Glutamatergic neuron (in vitro differentiated cells): ENCODE data around the gene AHI1. TPM values are rescaled to one million over a fixed set of nuclear protein-coding genes. Genes with fewer than 3 reads are reported as not detected.
"Not testable (repeated sequence)": the region's sequence is repeated elsewhere in the genome, so short reads cannot be mapped to it uniquely, and the experiment has no call there.

Source experiments
- DNase-seq: peaks from one replicate; pipeline ENCODE4 v3.0.0; 2022
- H3K27ac Mint-ChIP-seq: one replicate; pipeline ENCODE4 v1.8.0; 2020; ENCODE audit warnings: mild to moderate bottlenecking, mixed read lengths, inconsistent platforms; ENCODE audit not compliant: unreplicated experiment
- H3K27me3 Mint-ChIP-seq: one replicate; pipeline ENCODE4 v1.8.0; 2020; ENCODE audit warnings: mild to moderate bottlenecking, moderate library complexity, mixed read lengths, inconsistent platforms; ENCODE audit not compliant: unreplicated experiment
- H3K36me3 Mint-ChIP-seq: one replicate; pipeline ENCODE4 v1.8.0; 2020; ENCODE audit warnings: mild to moderate bottlenecking, mixed read lengths, inconsistent platforms; ENCODE audit not compliant: unreplicated experiment
- H3K4me1 Mint-ChIP-seq: one replicate; pipeline ENCODE4 v1.8.0; 2020; ENCODE audit warnings: mild to moderate bottlenecking, low read depth, mixed read lengths, inconsistent platforms; ENCODE audit not compliant: unreplicated experiment
- H3K4me3 Mint-ChIP-seq: one replicate; pipeline ENCODE4 v1.8.0; 2020; ENCODE audit warnings: mild to moderate bottlenecking, mixed read lengths, inconsistent platforms; ENCODE audit not compliant: unreplicated experiment
- H3K9me3 Mint-ChIP-seq: one replicate; pipeline ENCODE4 v1.8.0; 2020; ENCODE audit warnings: mild to moderate bottlenecking, moderate library complexity, mixed read lengths, inconsistent platforms; ENCODE audit not compliant: unreplicated experiment
- CTCF ChIP-seq: fragments of 200-600 bp; sonication (generic); IDR thresholded peaks from one replicate; pipeline ENCODE4 v1.5.0; 2021; ENCODE audit not compliant: partially characterized antibody, unreplicated experiment
- total RNA-seq: library from RNA; stranded (reverse); fragmentation: NEBNext Ultra II Directional; extraction: Animal tissue kit (Norgen Biotek cat#: 25700); gene quantifications from one replicate; pipeline ENCODE4 v1.2.1, GENCODE V29; 2021; ENCODE audit not compliant: unreplicated experiment

The AHI1 gene
- total RNA-seq, 1 donor from 2014 or later: 11.1 TPM

- TF ChIP-seq CTCF: no peak
- DNase-seq: no peak
- Mint-ChIP-seq H3K9me3 (no peaks in the 10 kb centered on the region), H3K27ac (no peak overlapping the region), H3K4me1 (no peaks in the 10 kb centered on the region), H3K36me3 (no peaks in the 10 kb centered on the region), H3K27me3 (peaks cover 2% of the 10 kb centered on the region), H3K4me3 (no peak overlapping the region)
Observed at GRCh38 chr6:135347887-135348286, 149.7 kb downstream of the AHI1 start.

GRCh38 chr6:135346747-135347146, 150.8 kb downstream of the AHI1 start:
- no peak overlapping the region for H3K4me3 Mint-ChIP-seq
- no peak overlapping the region for H3K27ac Mint-ChIP-seq
- H3K27me3 Mint-ChIP-seq: peaks cover 2% of the 10 kb centered on the region
- no peak for TF ChIP-seq CTCF
- H3K4me1 Mint-ChIP-seq: no peaks in the 10 kb centered on the region
- no peaks in the 10 kb centered on the region for H3K36me3 Mint-ChIP-seq
- no peaks in the 10 kb centered on the region for H3K9me3 Mint-ChIP-seq
- no peak for DNase-seq

GRCh38 chr6:135344526-135344925, 153.0 kb downstream of the AHI1 start:
- H3K4me3 Mint-ChIP-seq: no peak overlapping the region
- TF ChIP-seq CTCF: no peak
- no peaks in the 10 kb centered on the region for H3K4me1 Mint-ChIP-seq
- DNase-seq: no peak
- H3K27me3 Mint-ChIP-seq: peaks cover 2% of the 10 kb centered on the region
- H3K36me3 Mint-ChIP-seq: no peaks in the 10 kb centered on the region
- H3K27ac Mint-ChIP-seq: no peak overlapping the region
- no peaks in the 10 kb centered on the region for H3K9me3 Mint-ChIP-seq

- not testable (repeated sequence) for H3K36me3 Mint-ChIP-seq, H3K9me3 Mint-ChIP-seq, H3K4me1 Mint-ChIP-seq, DNase-seq, H3K4me3 Mint-ChIP-seq, H3K27ac Mint-ChIP-seq, H3K27me3 Mint-ChIP-seq
Observed at GRCh38 chr6:135339920-135340319, 157.6 kb downstream of the AHI1 start.

GRCh38 chr6:135334169-135334568, 163.4 kb downstream of the AHI1 start:
- no peaks in the 10 kb centered on the region for H3K4me1 Mint-ChIP-seq
- H3K36me3 Mint-ChIP-seq: no peaks in the 10 kb centered on the region
- no peak for DNase-seq
- H3K27me3 Mint-ChIP-seq: no peaks in the 10 kb centered on the region
- TF ChIP-seq CTCF: no peak
- H3K4me3 Mint-ChIP-seq: no peak overlapping the region
- H3K27ac Mint-ChIP-seq: no peak overlapping the region
- no peaks in the 10 kb centered on the region for H3K9me3 Mint-ChIP-seq

- H3K4me3 Mint-ChIP-seq: no peak overlapping the region
- no peak for DNase-seq
- H3K27ac Mint-ChIP-seq: no peak overlapping the region
- TF ChIP-seq CTCF: no peak
- no peaks in the 10 kb centered on the region for H3K36me3 Mint-ChIP-seq
- no peaks in the 10 kb centered on the region for H3K27me3 Mint-ChIP-seq
- H3K9me3 Mint-ChIP-seq: no peaks in the 10 kb centered on the region
- H3K4me1 Mint-ChIP-seq: no peaks in the 10 kb centered on the region
Observed at GRCh38 chr6:135331002-135331401, 166.5 kb downstream of the AHI1 start.
